Astrocyte (in vitro differentiated cells and primary cell): Measurements from ENCODE around the gene HNRNPA1.

Experiments
- CTCF ChIP-seq: IDR thresholded peaks from 2 replicates; pipeline ENCODE4 v1.5.1; 2011; ENCODE audit warnings: low read depth, mild to moderate bottlenecking, inconsistent platforms, low read length, moderate library complexity; ENCODE audit not compliant: insufficient read depth
- EZH2 ChIP-seq: IDR thresholded peaks from 2 replicates; pipeline ENCODE4 v1.6.1; 2012; ENCODE audit warnings: mild to moderate bottlenecking, low read length, inconsistent platforms; ENCODE audit not compliant: insufficient read depth

DNA sequence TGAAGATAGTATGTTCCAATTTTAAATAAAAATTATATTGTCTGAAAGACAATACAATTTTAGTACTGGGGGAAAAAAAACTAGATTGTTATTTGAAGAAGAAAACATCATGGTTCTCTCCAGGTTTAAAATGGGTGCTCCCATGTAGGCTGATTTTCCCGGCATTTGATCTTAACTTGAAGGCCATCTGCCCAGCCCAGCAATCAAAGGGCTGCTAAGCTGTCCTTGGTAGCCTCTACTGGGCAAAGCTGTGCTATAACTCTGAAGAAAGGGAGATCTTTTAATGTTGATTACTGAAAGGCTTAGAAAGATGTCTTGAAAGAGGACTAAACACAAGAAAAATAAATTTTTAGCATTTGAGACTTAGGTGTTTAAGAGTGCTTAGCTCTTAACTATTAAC is 42.0 kb upstream of the HNRNPA1 start:
- TF ChIP-seq CTCF = no peak
- no peak for TF ChIP-seq EZH2
